Activated CD4-positive, alpha-beta memory T cell treated with anti-CD3 and anti-CD28 coated beads for 36 hours (primary cell): ENCODE measurements around the gene SDHB. TPM values are rescaled to one million over a fixed set of nuclear protein-coding genes. Genes with fewer than 3 reads are reported as not detected.
A peak's percentile ranks its signal among the peaks of the same experiment; 100 is the strongest.

Experiments
- CTCF ChIA-PET: fragments of 350-600 bp; sonication (Branson Sonifier 250); formaldehyde crosslinking; loops from one replicate; lab custom pipeline; 2021; ENCODE audit warnings: antibody characterized with exemption, inconsistent platforms; lab: Charles Lee
- POLR2A ChIA-PET: fragments of 350-600 bp; sonication (Branson Sonifier 250); formaldehyde crosslinking; loops from one replicate; lab custom pipeline; 2021; ENCODE audit warnings: antibody characterized with exemption; lab: Charles Lee
- DNase-seq: peaks from one replicate; pipeline ENCODE4 v3.0.0-alpha.2; 2020
- H3K27ac Mint-ChIP-seq: one replicate; pipeline ENCODE4 v1.8.0; 2021; ENCODE audit warnings: mixed read lengths
- H3K27me3 Mint-ChIP-seq: one replicate; pipeline ENCODE4 v1.8.0; 2021; ENCODE audit warnings: mixed read lengths
- H3K36me3 Mint-ChIP-seq: one replicate; pipeline ENCODE4 v1.8.0; 2021; ENCODE audit warnings: mixed read lengths
- H3K4me1 Mint-ChIP-seq: one replicate; pipeline ENCODE4 v1.8.0; 2021; ENCODE audit warnings: low read depth, mixed read lengths
- H3K4me3 Mint-ChIP-seq: one replicate; pipeline ENCODE4 v1.8.0; 2021; ENCODE audit warnings: mild to moderate bottlenecking, mixed read lengths
- H3K9me3 Mint-ChIP-seq: one replicate; pipeline ENCODE4 v1.8.0; 2021; ENCODE audit warnings: mixed read lengths
- intact Hi-C: fragments of 100-400 bp; cut with micrococcal nuclease; formaldehyde crosslinking; loops from one replicate; pipeline ENCODE4 v1.15.1; 2023
- total RNA-seq, 2 experiments: library from RNA; stranded (reverse); gene quantifications; one replicate each; pipeline ENCODE4 v1.2.3, GENCODE V29; 2021

The SDHB gene
- total RNA-seq, 2 experiments from 2014 or later, result 154 to 163 TPM

DNA sequence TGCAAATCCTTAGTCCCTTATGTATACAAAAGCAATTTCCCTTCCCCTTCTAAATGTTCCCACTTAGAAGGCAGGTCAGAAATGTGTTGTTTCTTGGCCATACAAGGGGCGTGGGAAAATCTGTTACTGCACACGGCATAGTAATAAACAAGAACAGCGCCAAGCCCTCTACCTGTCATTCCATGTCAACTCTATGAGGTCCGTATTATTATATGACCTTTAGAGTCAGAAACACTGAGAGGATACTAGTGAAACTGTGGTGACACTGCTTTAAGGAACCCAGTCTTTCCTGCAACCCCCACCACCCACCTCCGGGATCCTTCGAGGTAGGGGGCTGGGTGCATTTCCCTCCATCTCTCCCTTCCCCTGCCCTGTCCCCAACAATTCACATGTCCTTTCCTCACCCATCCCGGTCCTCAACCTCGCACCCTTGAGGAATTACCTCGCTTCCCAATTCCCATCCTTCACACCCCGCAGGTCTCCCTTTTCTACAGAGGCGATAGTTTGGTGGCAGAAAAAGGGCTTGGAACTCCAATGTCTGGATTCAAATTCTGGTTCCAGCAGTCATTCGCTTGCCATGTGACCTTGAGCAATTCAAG, 647 bp downstream of the SDHB start:
- peak; percentile 16 for DNase-seq
- no peaks in the 10 kb centered on the region for H3K9me3 Mint-ChIP-seq
- H3K4me1 Mint-ChIP-seq, result peaks cover 24% of the 10 kb centered on the region
- ChIA-PET POLR2A (interaction anchor here (0.6 to 1.3 kb wide), 2 partner anchors 148 to 157 kb away, joined by 6 to 7 read pairs; no protein-coding TSS in a partner anchor), CTCF (no interaction called here)
- intact Hi-C loops, result loop anchor here (5.0 kb wide), 2 partner anchors 91 to 151 kb away; no protein-coding TSS in a partner anchor
- H3K4me3 Mint-ChIP-seq, result peak overlapping the region; percentile 96
- H3K27ac Mint-ChIP-seq, result peak overlapping the region; percentile 90
- peaks cover 6% of the 10 kb centered on the region for H3K36me3 Mint-ChIP-seq
- no peaks in the 10 kb centered on the region for H3K27me3 Mint-ChIP-seq

- intact Hi-C loops, result loop anchor here (5.0 kb wide), 2 partner anchors 90 to 150 kb away; no protein-coding TSS in a partner anchor
Measured at GRCh38 chr1:17052641-17053040, 1.2 kb downstream of the SDHB start.

DNA sequence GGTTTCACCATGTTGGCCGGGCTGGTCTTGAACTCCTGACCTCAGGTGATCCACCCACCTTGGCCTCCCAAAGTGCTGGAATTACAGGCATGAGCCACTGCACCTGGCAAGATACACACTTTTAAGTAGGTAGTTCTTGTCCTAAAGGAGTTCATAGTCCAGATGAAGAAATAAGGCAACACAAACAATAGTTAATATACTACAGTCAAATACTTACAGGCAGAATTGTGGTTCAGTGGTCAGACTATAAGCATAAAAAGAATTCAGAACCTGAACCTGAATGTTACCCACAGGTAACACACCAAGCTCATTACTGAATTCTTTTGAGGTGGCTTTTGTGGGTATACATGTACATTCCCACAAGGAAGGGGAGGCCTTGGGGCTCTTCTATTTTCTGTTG, 1.8 kb downstream of the SDHB start:
- no peaks in the 10 kb centered on the region for H3K27me3 Mint-ChIP-seq
- H3K9me3 Mint-ChIP-seq, result no peaks in the 10 kb centered on the region
- POLR2A ChIA-PET, result no interaction called here
- no peak overlapping the region for H3K27ac Mint-ChIP-seq
- CTCF ChIA-PET, result interaction anchor here (1.4 kb wide), 1 partner anchor 91 kb away, joined by 5 read pairs; no protein-coding TSS in a partner anchor
- H3K36me3 Mint-ChIP-seq, result peaks cover 6% of the 10 kb centered on the region
- intact Hi-C loops, result loop anchor here (5.0 kb wide), 2 partner anchors 90 to 150 kb away; no protein-coding TSS in a partner anchor
- no peak overlapping the region for H3K4me3 Mint-ChIP-seq
- no peak for DNase-seq
- H3K4me1 Mint-ChIP-seq, result peaks cover 24% of the 10 kb centered on the region

More at GRCh38 chr1:17052641-17053040, 1.2 kb downstream of the SDHB start:
- Mint-ChIP-seq H3K4me1 (peaks cover 24% of the 10 kb centered on the region), H3K36me3 (peaks cover 6% of the 10 kb centered on the region), H3K4me3 (peak overlapping the region; percentile 96), H3K27me3 (no peaks in the 10 kb centered on the region), H3K27ac (peak overlapping the region; percentile 53), H3K9me3 (no peaks in the 10 kb centered on the region)
- ChIA-PET POLR2A (no interaction called here), CTCF (interaction anchor here (1.4 kb wide), 1 partner anchor 92 kb away, joined by 5 read pairs; no protein-coding TSS in a partner anchor)
- no peak for DNase-seq

DNA sequence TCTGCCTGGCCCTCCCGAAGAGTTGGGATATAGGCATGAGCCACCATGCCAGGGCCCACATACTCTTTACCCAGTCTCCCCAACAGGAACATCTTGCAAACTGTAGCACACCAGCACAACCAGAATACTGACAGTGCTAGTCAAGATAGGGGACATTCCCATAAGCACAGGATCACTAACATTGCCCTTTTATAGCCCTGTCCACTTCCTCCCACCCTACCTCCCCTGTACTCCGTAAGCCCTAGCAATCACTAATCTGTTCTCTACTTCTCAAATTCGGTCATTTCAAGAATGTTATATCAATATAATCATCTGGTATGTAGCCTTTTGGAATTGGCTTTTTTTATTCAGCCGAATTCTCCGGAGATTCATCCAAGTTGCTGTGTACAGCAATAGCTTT, 5.9 kb downstream of the SDHB start:
- POLR2A ChIA-PET, result no interaction called here
- intact Hi-C loops, result no loop called here
- Mint-ChIP-seq H3K36me3 (peaks cover 16% of the 10 kb centered on the region), H3K27me3 (no peaks in the 10 kb centered on the region), H3K4me1 (peaks cover 29% of the 10 kb centered on the region), H3K9me3 (no peaks in the 10 kb centered on the region), H3K27ac (no peak overlapping the region), H3K4me3 (no peak overlapping the region)
- CTCF ChIA-PET, result interaction anchor here (5.1 kb wide), 1 partner anchor 97 kb away, joined by 27 read pairs; no protein-coding TSS in a partner anchor
- DNase-seq, result no peak

GRCh38 chr1:17046334-17046657, 7.5 kb downstream of the SDHB start:
- intact Hi-C loops, result no loop called here
- Mint-ChIP-seq H3K4me3 (no peak overlapping the region), H3K9me3 (no peaks in the 10 kb centered on the region), H3K4me1 (peaks cover 17% of the 10 kb centered on the region), H3K27me3 (no peaks in the 10 kb centered on the region), H3K27ac (no peak overlapping the region), H3K36me3 (peaks cover 23% of the 10 kb centered on the region)
- POLR2A ChIA-PET, result interaction anchor here (1.0 kb wide), 1 partner anchor 86 kb away, joined by 3 read pairs; no protein-coding TSS in a partner anchor
- DNase-seq, result no peak
- CTCF ChIA-PET, result interaction anchor here (0.6 to 5.1 kb wide), 6 partner anchors 86 to 359 kb away, joined by 4 to 27 read pairs (median 6); no protein-coding TSS in a partner anchor

- intact Hi-C loops, result no loop called here
- POLR2A ChIA-PET, result interaction anchor here (1.0 kb wide), 1 partner anchor 86 kb away, joined by 3 read pairs; no protein-coding TSS in a partner anchor
- Mint-ChIP-seq H3K27me3 (no peaks in the 10 kb centered on the region), H3K36me3 (peaks cover 22% of the 10 kb centered on the region), H3K4me1 (peaks cover 13% of the 10 kb centered on the region), H3K27ac (no peak overlapping the region), H3K4me3 (no peak overlapping the region), H3K9me3 (no peaks in the 10 kb centered on the region)
- no peak for DNase-seq
- CTCF ChIA-PET, result interaction anchor here (0.6 to 5.1 kb wide), 8 partner anchors 12 to 358 kb away, joined by 4 to 27 read pairs (median 4); no protein-coding TSS in a partner anchor
Measured at GRCh38 chr1:17045634-17046333, 8.0 kb downstream of the SDHB start.

- intact Hi-C loops, result no loop called here
- CTCF ChIA-PET, result interaction anchor here (1.7 to 5.1 kb wide), 3 partner anchors 11 to 94 kb away, joined by 4 to 27 read pairs (median 11); no protein-coding TSS in a partner anchor
- no peaks in the 10 kb centered on the region for H3K9me3 Mint-ChIP-seq
- no peaks in the 10 kb centered on the region for H3K27me3 Mint-ChIP-seq
- no peak overlapping the region for H3K27ac Mint-ChIP-seq
- DNase-seq, result no peak
- no peak overlapping the region for H3K4me3 Mint-ChIP-seq
- peaks cover 11% of the 10 kb centered on the region for H3K4me1 Mint-ChIP-seq
- POLR2A ChIA-PET, result no interaction called here
- peaks cover 21% of the 10 kb centered on the region for H3K36me3 Mint-ChIP-seq
Measured at GRCh38 chr1:17045150-17045549, 8.7 kb downstream of the SDHB start.

GRCh38 chr1:17043676-17044075, 10.2 kb downstream of the SDHB start:
- ChIA-PET POLR2A (no interaction called here), CTCF (no interaction called here)
- Mint-ChIP-seq H3K36me3 (peaks cover 25% of the 10 kb centered on the region), H3K4me1 (peaks cover 11% of the 10 kb centered on the region), H3K27ac (no peak overlapping the region), H3K9me3 (no peaks in the 10 kb centered on the region), H3K27me3 (no peaks in the 10 kb centered on the region), H3K4me3 (no peak overlapping the region)
- intact Hi-C loops, result no loop called here
- no peak for DNase-seq

GRCh38 chr1:17040135-17040534, 13.7 kb downstream of the SDHB start:
- peaks cover 25% of the 10 kb centered on the region for H3K36me3 Mint-ChIP-seq
- peaks cover 6% of the 10 kb centered on the region for H3K4me1 Mint-ChIP-seq
- H3K27ac Mint-ChIP-seq, result no peak overlapping the region
- H3K9me3 Mint-ChIP-seq, result no peaks in the 10 kb centered on the region
- no peaks in the 10 kb centered on the region for H3K27me3 Mint-ChIP-seq
- H3K4me3 Mint-ChIP-seq, result no peak overlapping the region
- POLR2A ChIA-PET, result no interaction called here
- CTCF ChIA-PET, result interaction anchor here (0.8 to 1.2 kb wide), 2 partner anchors 23 to 86 kb away, joined by 3 read pairs; no protein-coding TSS in a partner anchor
- no peak for DNase-seq
- intact Hi-C loops, result no loop called here

DNA sequence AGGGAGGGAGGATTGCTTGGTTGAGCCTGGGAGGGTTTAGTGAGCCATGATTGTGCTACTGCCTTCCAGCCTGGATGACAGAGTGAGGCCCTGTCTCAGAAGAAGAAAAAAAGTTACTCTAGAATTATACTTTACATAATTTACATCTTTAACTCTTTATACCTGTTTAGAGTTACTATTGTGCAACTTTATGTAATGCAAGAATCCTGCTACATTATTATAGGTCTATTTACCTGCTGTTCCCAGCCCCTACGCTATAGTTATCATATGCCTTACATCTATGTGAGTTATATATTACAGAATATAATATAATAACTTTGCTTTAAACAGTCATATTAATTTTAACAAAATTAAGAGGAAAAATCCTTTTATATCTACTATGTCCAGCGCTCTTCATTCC, 14.3 kb downstream of the SDHB start:
- no peak overlapping the region for H3K4me3 Mint-ChIP-seq
- H3K27ac Mint-ChIP-seq, result no peak overlapping the region
- peaks cover 24% of the 10 kb centered on the region for H3K36me3 Mint-ChIP-seq
- H3K27me3 Mint-ChIP-seq, result no peaks in the 10 kb centered on the region
- CTCF ChIA-PET, result interaction anchor here (1.2 kb wide), 1 partner anchor 87 kb away, joined by 3 read pairs; no protein-coding TSS in a partner anchor
- intact Hi-C loops, result no loop called here
- peaks cover 3% of the 10 kb centered on the region for H3K4me1 Mint-ChIP-seq
- H3K9me3 Mint-ChIP-seq, result no peaks in the 10 kb centered on the region
- DNase-seq, result no peak
- POLR2A ChIA-PET, result no interaction called here

DNA sequence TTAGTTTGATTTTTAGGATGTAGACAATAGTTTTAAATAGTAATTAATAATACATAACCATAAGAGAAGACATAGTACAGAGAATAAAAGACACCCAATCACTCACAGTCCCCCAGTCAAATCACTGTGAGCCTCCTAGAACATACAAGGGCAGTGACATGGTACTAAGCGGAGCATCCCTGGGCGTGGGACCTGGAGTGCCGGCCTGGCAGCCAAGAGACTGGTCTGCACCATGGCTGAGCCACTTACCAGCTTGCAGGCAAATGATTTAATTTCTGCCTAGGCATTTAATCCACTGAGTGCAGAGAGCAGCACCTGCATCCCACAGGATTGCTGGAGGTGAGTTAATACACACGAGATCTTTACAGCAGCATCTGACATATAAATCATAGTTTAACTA, 20.4 kb downstream of the SDHB start:
- Mint-ChIP-seq H3K4me3 (no peak overlapping the region), H3K4me1 (peaks cover 3% of the 10 kb centered on the region), H3K27ac (no peak overlapping the region), H3K36me3 (peaks cover 9% of the 10 kb centered on the region), H3K27me3 (no peaks in the 10 kb centered on the region), H3K9me3 (no peaks in the 10 kb centered on the region)
- ChIA-PET POLR2A (no interaction called here), CTCF (interaction anchor here (1.0 kb wide), 1 partner anchor 11 kb away, joined by 4 read pairs; no protein-coding TSS in a partner anchor)
- no peak for DNase-seq
- intact Hi-C loops, result no loop called here

DNA sequence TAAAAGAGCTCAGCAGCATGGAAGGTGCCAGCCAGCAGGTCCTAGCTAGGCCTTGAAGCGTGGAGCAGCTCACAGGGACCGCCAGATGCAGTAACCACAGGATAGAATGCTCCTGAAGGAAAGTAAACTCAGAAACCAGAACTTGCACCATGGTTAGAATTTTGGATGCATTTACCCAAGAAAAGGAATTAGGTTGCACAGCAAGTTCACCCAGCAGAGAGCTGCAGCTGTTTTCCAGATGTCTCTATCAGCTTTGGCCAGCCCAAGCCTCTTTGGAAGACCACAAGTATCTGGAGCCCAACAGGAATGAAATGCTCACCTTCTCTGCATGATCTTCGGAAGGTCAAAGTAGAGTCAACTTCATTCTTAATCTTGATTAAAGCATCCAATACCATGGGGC, 21.1 kb downstream of the SDHB start:
- intact Hi-C loops, result no loop called here
- ChIA-PET POLR2A (no interaction called here), CTCF (no interaction called here)
- DNase-seq, result no peak
- Mint-ChIP-seq H3K9me3 (no peaks in the 10 kb centered on the region), H3K27ac (no peak overlapping the region), H3K4me1 (no peaks in the 10 kb centered on the region), H3K27me3 (no peaks in the 10 kb centered on the region), H3K4me3 (no peak overlapping the region), H3K36me3 (peaks cover 11% of the 10 kb centered on the region)
